ENCODE measurements around the gene RNF44. TPM values are rescaled to one million over a fixed set of nuclear protein-coding genes. Genes with fewer than 3 reads are reported as not detected.

The RNF44 gene
- total RNA-seq, 1 donor from 2014 or later, result 53.0 TPM

GRCh38 chr5:176529116-176529740 lies 8.0 kb downstream of the RNF44 start:
- no peak for DNase-seq (ENCODE audit: extremely low spot score, unreplicated experiment)
- Mint-ChIP-seq H3K4me3 (ENCODE audit: unreplicated experiment) (no peak overlapping the region), H3K4me1 (ENCODE audit: unreplicated experiment) (peaks cover 21% of the 10 kb centered on the region), H3K36me3 (ENCODE audit: unreplicated experiment) (peaks cover 16% of the 10 kb centered on the region), H3K9me3 (ENCODE audit: unreplicated experiment) (no peaks in the 10 kb centered on the region), H3K27me3 (ENCODE audit: unreplicated experiment) (no peaks in the 10 kb centered on the region), H3K27ac (ENCODE audit: unreplicated experiment) (no peak overlapping the region)
- TF ChIP-seq, protein P1, sequence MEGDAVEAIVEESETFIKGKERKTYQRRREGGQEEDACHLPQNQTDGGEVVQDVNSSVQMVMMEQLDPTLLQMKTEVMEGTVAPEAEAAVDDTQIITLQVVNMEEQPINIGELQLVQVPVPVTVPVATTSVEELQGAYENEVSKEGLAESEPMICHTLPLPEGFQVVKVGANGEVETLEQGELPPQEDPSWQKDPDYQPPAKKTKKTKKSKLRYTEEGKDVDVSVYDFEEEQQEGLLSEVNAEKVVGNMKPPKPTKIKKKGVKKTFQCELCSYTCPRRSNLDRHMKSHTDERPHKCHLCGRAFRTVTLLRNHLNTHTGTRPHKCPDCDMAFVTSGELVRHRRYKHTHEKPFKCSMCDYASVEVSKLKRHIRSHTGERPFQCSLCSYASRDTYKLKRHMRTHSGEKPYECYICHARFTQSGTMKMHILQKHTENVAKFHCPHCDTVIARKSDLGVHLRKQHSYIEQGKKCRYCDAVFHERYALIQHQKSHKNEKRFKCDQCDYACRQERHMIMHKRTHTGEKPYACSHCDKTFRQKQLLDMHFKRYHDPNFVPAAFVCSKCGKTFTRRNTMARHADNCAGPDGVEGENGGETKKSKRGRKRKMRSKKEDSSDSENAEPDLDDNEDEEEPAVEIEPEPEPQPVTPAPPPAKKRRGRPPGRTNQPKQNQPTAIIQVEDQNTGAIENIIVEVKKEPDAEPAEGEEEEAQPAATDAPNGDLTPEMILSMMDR (IDR thresholded peaks at IDR 0.05), result no peak

DNA sequence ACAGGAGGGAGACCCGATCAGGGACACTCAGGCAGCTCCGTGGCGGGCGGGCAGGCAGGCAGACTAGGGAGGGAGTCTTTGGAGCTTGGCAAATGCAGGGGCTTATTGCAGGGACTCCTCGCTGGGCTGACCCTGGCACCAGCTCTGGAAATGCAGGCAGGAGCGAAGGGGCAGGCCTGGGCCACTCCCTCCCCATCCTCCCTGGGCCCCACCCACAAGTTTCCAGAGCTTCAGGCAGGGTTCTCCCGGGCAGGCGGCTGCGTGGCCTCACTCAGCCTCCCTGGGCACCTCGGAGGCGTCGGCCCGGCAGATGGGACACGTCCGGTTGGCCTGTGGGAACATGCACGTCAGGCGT lies 8.5 kb downstream of the RNF44 start:
- H3K4me1 Mint-ChIP-seq (ENCODE audit: unreplicated experiment), result peaks cover 16% of the 10 kb centered on the region
- peaks cover 16% of the 10 kb centered on the region for H3K36me3 Mint-ChIP-seq (ENCODE audit: unreplicated experiment)
- H3K27me3 Mint-ChIP-seq (ENCODE audit: unreplicated experiment), result no peaks in the 10 kb centered on the region

DNA sequence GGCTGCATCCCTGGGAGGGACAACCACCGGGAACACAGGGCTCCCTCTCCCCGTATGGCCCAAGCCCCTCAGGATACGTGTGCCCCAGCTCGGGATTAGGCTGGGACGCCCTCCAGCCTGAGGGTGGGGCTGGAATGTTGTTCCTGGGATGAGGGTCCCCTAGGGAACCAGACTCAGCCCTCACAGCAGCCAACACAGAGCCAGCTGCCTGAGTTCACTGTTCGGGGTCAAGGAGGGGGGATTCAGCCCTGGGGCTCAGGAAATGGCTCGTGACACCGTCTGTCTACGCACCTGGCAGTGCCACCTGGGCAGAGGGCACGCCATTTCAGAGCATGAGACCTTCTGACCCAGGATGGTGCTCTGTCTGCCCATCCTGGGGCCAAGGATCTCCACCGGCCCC lies 8.9 kb downstream of the RNF44 start:
- Mint-ChIP-seq H3K27me3 (ENCODE audit: unreplicated experiment) (no peaks in the 10 kb centered on the region), H3K27ac (ENCODE audit: unreplicated experiment) (peak overlapping the region; percentile 34)

More for the DNA sequence above, 8.5 kb downstream of the RNF44 start:
- Mint-ChIP-seq H3K27ac (ENCODE audit: unreplicated experiment) (no peak overlapping the region), H3K9me3 (ENCODE audit: unreplicated experiment) (no peaks in the 10 kb centered on the region), H3K4me3 (ENCODE audit: unreplicated experiment) (no peak overlapping the region)
- TF ChIP-seq, protein P1 (IDR thresholded peaks at IDR 0.05), result no peak
- no peak for DNase-seq (ENCODE audit: extremely low spot score, unreplicated experiment)

DNA sequence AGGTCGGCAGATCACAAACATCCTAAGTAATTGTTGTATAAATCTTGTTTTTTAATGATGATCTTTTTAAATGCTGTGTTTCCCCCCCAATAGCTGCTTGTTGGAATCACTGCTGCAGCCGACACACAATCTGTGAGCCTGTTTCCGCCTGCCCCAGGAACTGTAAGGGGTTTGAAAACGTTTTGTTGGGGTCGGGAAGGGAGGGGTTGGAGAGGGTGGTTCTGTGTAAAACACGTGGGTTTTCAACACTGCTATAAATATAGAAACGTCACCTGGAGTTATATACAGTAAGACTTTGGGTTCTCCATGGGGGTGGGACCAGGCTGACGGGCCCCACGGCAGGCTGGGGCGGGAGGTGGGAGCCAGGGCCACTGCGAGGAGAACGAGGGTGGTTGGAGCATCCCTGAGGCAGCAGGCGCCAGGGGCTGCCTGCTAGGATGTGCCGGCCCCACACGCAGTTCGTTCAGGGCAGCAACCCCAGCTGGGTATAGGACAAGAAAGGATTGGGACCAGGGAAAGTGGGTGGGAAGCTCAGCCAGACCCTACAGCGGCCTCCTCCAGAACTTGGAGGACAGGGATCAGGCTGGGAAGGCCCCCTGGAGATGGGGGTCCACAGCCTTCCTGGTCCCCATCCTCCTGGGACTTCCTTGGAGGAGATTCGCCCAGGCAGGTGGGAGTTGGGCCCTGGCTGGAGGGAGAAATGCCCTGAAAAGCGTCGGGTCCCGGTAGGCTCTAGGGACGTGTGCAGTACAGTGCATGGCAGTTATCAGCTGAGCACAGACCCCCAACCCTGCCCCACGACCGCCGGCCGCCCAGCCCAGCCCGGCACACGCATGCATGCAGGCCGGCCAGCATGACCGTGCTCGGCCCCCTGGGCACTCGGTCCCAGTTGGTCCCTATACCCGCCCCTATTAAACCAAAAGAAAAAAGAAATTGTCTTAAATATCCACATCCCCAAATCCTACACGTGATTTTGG lies 9.7 kb downstream of the RNF44 start:
- H3K27me3 Mint-ChIP-seq (ENCODE audit: unreplicated experiment), result no peaks in the 10 kb centered on the region
- DNase-seq (ENCODE audit: extremely low spot score, unreplicated experiment), result no peak
- no peak overlapping the region for H3K4me3 Mint-ChIP-seq (ENCODE audit: unreplicated experiment)
- H3K36me3 Mint-ChIP-seq (ENCODE audit: unreplicated experiment), result peaks cover 16% of the 10 kb centered on the region
- no peaks in the 10 kb centered on the region for H3K9me3 Mint-ChIP-seq (ENCODE audit: unreplicated experiment)
- TF ChIP-seq, protein P1 (IDR thresholded peaks at IDR 0.05), result no peak
- H3K27ac Mint-ChIP-seq (ENCODE audit: unreplicated experiment), result no peak overlapping the region
- peaks cover 8% of the 10 kb centered on the region for H3K4me1 Mint-ChIP-seq (ENCODE audit: unreplicated experiment)

More for the DNA sequence above, 8.9 kb downstream of the RNF44 start:
- no peak overlapping the region for H3K4me3 Mint-ChIP-seq (ENCODE audit: unreplicated experiment)
- no peaks in the 10 kb centered on the region for H3K9me3 Mint-ChIP-seq (ENCODE audit: unreplicated experiment)
- H3K4me1 Mint-ChIP-seq (ENCODE audit: unreplicated experiment), result peaks cover 12% of the 10 kb centered on the region
- TF ChIP-seq, protein P1 (IDR thresholded peaks at IDR 0.05), result no peak
- H3K36me3 Mint-ChIP-seq (ENCODE audit: unreplicated experiment), result peaks cover 16% of the 10 kb centered on the region
- DNase-seq (ENCODE audit: extremely low spot score, unreplicated experiment), result no peak

DNA sequence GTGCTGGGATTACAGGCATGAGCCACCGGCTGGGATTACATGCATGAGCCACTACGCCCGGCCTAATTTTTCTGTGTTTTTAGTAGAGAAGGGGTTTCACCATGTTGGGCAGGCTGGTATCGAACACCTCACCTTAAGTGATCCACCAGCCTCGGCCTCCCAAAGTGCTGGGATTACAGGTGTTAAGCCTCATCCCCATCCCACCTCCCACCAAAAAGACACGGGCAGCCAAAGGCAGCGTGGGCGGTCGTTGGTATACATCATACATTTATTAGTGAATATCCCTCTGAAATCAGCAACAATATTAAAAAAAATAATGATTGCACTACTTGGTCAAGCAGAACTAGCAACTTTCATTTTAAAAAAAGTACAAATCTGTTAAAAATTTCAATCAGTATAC lies 10.7 kb downstream of the RNF44 start:
- TF ChIP-seq, protein P1 (IDR thresholded peaks at IDR 0.05), result no peak
- no peak overlapping the region for H3K4me3 Mint-ChIP-seq (ENCODE audit: unreplicated experiment)
- no peak for DNase-seq (ENCODE audit: extremely low spot score, unreplicated experiment)
- H3K27me3 Mint-ChIP-seq (ENCODE audit: unreplicated experiment), result no peaks in the 10 kb centered on the region
- no peak overlapping the region for H3K27ac Mint-ChIP-seq (ENCODE audit: unreplicated experiment)
- peaks cover 8% of the 10 kb centered on the region for H3K4me1 Mint-ChIP-seq (ENCODE audit: unreplicated experiment)
- H3K36me3 Mint-ChIP-seq (ENCODE audit: unreplicated experiment), result peaks cover 16% of the 10 kb centered on the region
- no peaks in the 10 kb centered on the region for H3K9me3 Mint-ChIP-seq (ENCODE audit: unreplicated experiment)

All from osteocyte (in vitro differentiated cells).